NCI-H1930 (cell line): Measurements from ENCODE around the gene SOWAHA.

Experiments used
- DNase-seq, 2 experiments: peaks; one replicate each; lab custom pipeline; 2025; lab: John Stamatoyannopoulos, UW

SOWAHA gene

DNA sequence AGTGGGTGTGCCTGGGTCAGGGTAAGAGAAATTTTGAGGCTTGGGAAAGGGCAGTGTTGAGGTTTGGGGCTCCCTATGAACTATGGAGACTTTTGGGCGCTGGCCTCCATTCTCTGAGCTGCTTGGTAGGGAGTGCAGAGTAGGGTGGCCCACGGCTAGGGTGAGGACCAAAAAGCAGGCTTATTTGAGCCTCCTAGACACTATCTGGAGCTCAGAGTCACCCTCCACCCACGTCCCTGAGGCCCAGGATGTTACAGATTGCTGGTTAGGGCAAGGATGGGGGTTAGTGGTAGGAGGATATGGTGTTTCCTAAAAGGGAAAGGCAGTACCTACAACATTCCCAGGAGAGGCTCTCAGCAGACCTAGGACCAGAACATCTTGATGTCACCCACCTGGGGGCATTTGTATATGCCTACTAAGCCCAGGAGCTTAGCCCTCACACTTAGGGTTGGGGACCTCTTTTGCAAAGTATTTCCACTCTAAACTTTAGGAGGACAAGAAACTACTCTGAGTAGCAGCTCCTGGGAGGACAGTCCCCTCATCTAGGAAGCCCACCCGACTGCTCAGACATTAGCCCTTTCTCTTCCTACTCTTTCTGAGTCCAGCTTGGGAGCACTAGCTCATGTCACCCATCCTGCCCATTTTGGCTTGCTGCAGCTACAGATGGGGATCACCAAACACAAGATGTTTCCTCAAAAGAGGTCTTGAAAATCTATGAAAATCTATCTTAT, 15.0 kb downstream of the SOWAHA start:
- DNase-seq, result no peak

DNA sequence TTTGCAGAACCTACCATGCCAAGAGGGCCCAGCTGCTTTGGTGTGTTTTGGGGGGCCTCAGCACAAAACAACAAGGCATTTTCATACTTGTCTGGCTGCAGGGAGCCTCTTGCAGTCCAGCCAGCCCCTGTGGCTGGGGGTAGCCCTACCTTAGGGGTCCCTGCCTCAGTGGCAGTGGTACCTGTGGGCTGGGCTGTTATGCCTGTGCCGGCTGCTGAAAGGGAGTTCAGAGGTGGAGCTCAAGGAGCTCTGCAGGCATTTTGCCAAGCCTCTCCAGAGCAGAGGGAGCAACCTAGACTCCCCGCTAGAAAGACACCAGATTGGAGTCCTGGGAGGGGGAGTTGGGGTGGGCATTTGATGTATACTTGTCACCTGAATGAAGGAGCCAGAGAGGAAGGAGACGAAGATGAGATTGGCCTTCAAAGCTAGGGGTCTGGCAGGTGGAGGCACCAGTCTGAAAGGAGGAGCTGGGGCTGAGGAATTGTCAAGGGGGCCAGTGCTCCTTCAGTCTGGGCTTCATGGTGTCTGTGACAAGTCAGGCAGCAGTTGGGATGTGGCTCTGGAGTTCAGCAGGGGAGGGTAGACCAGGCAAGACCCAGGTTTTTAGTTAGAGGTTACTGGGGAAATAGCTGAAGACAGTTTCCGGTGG, 15.9 kb downstream of the SOWAHA start:
- DNase-seq, result no peak

DNA sequence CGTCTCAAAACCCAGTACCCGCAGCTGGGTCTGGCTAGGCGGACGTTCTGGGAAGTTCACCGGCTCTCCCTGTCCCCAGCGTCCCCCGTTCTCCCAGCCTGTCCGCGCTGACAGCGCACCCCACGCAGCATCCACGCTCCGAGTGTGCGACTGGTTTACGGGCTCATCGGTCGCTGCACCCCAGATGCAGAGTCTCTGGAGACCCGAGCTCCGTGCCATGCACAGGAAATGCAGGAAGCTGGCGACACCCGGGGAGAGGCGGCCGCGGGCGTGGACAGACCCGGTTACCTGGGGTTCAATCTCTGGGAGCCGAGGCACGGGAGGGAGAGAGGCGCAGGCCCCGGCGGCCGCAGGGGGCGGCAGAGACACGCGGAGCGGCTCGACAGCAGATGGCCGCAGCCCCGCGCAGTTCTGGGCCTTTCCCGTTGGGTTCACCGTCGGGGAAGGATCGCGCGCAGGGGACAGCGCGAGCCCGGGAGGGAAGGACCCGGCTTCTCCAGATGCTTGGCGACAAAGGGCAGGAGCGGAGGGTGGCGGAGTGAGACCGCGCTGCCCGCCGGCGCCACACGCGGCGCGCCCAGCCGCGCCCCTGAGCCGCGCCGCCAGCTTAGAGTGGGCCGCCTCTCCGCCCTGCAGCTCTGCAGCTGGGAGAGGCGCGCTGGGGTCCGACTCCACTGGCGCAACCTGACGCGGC, 16.8 kb downstream of the SOWAHA start:
- peak in 1 of 2 experiments; percentile 34 for DNase-seq

DNA sequence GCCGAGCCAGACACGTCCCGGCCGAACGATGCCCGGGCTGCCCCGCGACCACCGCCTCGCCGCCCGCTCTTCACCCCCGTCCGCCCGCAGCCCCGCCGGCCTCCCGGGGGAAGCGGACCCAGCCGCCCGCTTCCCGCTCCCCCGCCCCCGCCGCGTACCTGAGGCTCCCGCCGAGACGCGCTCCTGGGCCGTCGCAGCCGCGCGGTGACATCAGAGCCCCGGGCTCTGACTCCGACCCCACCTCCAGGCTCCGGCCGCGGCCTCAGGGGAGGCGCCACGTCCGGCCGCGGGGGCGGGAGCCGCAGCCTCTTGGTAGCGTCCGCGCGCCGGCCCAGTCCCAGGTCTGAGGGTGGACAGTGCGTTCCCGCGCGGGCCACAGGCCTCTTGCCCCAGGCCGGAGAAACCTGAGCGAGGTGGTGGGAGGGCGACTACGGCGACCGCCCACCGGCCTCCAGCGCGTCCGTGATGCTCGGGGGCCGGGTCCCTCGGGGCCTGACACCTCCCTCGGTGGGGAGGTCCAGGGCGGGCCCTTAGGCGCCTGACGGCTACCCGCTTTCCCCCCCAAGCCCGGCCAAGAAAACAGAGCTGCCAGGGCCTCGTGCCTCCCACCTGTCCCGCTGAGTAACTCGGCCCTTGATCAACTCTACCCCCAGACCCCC, 17.5 kb downstream of the SOWAHA start, which contains the start of gene SHROOM1:
Gene SHROOM1 (minus strand): TSS at position 212 of the 659 bp plus-strand sequence. CDS start 4,507 bp downstream, outside the sequence.
- peak; percentile 6 to 11 for DNase-seq

DNA sequence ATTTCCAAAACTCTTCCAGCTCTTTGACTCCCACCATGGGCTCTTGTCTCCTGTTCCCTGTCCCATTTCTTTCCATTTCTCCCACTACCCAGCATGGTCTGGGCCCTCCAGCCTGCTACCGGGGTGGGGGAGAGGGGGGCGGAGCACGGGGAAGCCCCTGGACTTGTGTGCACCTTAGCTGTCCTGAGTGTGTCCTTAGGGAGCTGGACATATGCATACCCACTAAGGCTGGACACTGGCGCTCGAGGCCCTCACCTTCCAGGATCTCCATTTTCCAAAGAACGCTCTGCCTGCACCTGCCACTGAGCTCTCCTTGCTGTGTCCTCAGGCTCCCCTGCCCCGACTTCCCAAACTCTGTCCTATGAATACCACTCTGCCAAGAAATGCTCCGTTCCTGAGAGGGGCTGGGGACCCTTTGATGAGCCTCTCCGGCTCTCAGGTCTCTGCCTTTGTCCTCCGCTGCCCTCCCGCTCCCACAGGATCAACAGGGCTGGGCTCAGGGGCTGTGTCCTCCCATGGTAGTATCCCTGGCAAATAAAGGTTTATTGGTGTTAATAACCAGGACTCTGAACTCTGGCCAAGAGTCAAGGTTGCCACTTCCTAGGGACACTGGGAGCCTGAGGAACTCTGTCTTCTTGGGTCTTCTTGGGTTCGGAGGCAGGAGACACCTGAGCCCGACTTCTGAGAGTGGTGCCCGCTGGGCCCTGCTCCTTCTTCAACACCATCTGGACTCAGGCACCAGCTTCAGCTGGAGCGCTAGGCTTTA, 18.2 kb downstream of the SOWAHA start:
- DNase-seq, result no peak

DNA sequence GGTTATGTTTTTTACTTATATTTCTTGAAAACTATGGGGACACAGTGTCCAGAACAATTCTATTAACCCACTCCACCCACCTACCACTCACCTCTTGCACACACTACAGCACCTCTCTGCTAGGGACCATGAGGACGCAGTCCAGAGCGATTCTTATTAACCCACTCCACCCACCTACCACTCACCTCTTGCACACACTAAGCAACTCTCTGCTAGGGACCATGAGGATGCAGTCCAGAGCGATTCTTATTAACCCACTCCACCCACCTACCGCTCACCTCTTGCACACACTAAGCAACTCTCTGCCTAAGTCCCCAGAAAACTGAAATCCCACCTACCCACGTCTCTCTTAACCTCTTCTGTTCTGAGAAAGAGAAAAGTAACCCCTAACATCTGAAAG, 19.5 kb downstream of the SOWAHA start:
- no peak for DNase-seq

DNA sequence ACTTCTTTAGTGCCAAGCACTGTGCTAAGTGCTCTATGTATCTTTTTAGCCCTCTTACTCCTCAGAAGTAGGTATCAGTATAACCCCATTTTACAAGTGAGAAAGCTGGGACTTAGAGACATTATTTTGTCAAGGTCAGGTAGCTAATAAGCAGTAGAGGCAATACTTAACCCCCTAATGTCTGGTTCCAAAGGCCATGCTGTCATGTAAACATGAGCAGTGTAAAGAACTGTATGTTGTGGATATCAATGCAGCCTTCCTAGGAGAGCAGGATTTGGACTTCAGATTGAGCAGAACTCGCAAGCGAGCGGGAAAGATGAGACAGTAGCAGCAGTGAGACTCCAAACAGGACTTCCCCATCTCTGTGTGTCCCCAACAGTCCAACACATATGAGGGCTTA, 21.0 kb downstream of the SOWAHA start:
- DNase-seq, result no peak

DNA sequence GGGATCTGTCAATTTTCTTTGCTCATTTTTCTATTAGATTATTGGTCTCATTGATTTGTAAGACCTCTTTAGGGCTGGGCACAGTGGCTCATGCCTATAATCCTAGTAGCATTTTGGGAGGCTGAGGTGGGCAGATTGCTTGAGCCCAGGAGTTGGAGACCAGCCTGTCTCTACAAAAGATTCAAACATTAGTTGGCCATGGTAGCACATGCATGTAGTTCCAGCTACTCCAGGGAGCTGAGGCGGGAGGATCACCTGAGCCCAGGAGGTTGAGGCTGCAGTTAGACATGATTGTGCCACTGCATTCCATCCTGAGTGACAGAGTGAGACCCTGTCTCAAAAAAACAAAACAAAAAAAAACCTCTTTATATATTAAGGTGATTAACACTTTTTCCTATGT, 23.8 kb downstream of the SOWAHA start:
- no peak for DNase-seq

DNA sequence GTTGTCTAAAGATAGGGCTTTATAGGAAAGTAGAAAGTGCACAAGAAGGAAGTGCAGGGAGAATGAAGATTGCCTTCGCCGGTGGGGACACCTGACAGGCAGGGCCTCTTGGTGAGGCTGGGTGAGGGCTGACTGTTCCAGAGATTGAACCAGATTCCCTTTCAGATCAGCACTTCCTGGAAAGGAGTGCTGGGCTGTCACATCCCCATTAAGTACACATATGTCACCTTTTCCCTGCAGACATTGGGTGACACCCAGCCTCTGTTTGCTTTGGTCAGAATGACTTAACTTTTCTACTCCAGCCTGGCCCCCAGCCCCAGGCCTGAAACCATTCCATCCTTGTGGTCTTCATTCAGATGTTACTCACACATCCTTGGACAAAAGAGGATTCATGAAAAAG, 24.8 kb downstream of the SOWAHA start:
- DNase-seq, result no peak

DNA sequence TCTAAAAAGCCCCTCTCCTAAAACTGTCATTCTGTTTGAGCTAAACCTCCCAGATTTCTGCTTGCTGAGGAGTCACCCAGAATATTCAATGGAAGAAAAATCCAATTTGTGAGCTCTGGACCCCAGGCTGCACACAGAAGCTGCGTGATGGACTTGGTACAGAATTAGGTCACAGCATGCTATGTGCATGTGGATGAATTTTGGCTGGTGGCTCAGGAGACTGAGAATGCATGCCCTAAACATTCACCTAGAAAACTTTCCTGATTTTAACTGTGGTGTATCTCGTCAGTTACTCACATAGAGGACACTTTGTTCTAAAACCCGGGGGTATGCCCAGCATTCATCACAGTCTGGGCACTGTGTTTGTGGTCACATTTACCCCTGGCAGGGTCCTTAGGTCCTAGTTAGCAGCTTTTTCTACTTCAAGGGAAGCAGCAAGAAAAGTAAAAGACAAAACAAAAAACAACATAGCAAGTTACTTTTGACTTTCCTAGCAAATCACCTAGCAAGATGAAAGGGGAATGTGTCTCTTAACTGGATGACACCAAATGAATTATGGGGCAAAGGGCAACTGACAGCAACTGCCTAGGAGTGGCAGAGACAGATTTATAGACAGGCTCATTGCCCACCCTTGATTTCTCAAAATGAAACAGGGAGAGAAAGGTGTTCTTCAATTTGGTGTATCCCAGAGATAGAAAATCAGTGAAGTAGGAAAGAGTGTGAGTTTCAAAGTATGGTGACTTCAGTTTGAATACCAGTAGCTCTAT, 25.6 kb downstream of the SOWAHA start:
- DNase-seq, result no peak

DNA sequence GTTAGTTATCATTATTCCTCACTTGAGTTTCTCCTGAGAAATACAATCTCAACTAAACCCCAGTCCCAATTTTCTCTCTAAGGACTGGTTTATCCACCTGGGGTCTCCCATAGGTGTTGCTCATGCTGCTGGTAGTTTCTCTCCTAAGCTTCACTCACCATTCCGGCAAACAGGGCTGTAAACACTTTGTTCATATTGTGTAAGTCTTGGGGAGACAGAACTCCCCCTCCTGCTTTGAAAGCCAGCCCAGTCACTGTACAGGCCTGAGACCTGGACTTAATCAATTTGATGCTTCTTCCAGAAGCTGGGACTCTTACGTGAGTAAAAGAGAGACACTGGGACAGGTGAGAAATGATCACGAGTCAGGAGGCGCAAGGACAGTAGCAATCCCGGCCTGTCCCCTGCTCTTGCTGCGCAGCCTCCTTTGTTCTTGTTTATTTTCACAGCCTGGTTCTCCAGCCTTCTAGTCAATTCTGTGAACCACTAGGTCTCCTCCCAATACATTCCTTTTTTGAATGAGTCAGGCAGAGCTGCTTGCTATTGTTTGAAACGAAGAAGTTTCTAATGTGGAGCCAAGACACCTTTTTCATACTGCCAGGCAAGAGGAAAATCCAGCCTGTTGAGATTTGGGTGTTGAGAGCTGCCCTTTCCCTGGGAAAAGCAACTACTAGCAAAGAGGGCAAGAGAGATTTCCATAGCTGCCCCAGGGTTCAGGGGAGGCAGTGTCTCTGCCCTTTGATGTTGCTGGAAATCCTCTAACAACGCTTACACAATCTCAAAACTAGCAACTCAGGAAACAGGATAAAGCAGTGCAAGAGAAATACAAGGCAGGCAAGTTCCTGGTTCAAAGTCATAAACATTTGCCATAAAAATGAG, 26.6 kb downstream of the SOWAHA start:
- DNase-seq, result no peak

DNA sequence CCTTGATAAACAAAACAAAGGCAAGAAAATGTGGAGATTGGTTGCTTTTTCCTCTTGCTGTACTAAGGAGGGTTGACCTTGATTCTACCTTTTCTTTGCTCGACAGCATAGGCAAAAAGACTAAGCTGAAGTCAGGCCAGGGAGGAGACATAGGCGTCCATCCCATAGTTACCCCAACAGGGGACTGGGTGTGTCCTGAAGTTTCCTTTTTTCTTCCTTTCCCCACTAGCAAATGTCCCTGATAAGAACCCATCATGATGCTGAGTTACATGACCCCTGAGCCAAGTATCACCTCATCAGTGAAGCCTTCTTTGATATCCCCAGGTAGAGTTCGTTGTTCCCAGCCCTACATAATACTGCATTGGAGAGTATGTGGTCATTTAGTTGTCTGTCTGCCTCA, 27.2 kb downstream of the SOWAHA start:
- no peak for DNase-seq

DNA sequence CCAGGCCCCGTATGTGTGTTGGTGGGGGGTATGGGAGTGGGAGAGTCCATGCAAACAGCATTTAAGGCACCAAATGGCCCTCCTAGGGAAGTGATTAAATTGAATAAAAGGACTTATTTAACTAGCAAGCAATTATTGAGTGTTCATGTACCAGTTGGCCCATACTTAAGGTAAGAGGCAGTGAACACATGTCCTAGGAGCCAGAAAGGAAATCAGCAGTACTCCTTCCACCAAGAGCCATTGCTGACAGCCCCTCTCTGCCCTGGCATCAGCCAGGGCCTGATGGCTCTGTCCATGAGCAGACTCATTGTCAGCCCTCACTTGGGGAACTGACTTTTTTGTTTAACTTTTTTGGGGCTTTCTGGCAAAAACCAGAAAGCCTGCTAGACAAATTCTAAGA, 27.8 kb downstream of the SOWAHA start:
- DNase-seq, result no peak

DNA sequence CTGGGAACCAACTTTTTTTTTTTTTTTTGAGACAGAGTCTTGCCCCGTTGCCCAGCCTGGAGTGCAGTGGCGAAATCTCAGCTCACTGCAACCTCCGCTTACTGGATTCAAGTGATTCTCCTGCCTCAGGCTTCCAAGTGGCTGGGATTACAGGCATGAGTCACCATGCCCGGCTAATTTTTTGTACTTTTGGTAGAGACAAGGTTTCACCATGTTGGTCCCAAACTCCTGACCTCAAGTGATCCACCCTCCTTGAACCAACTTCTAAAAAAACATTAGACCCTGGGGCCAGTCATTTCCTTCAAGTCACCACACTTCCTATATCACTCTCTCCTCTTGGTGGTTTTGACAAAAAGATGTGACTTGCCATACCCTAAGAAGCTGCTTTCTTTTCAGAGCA, 28.2 kb downstream of the SOWAHA start:
- no peak for DNase-seq

DNA sequence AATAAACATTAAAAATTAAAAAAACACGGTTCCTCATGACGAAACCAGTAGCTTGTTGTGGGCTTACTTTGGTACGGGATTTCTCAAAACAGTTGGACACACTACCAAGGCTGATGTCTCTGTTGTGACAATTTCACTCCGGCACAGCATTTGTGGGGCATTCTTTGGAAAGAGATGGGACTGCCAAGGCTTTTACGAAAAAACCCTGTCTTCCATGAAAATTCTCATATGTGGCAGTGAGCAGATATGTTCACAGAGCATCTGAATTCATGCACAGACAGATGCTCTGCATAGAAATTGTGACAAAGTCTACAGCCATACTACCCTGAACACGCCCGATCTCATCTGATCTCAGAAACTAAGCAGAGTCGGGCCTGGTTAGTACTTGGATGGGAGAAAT, 35.2 kb downstream of the SOWAHA start:
- no peak for DNase-seq

DNA sequence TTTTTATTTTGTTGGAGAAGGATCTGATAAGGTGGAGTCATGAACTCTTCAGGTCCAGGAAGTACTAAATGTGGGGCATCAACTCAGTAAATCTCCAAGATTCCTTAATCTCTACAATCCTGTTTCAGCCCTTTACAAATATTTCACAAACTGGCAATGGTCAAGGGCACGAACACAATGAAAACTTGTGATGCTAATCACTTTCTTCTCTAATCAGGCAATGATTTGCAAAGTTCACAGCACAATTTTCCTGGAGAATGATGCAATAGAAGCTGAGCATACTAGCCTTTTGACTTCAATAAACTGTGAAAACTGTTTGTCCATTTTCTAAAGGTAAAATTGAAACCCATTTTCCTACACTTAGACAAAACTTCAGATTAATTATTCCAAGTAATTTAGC, 36.2 kb downstream of the SOWAHA start:
- DNase-seq, result no peak

DNA sequence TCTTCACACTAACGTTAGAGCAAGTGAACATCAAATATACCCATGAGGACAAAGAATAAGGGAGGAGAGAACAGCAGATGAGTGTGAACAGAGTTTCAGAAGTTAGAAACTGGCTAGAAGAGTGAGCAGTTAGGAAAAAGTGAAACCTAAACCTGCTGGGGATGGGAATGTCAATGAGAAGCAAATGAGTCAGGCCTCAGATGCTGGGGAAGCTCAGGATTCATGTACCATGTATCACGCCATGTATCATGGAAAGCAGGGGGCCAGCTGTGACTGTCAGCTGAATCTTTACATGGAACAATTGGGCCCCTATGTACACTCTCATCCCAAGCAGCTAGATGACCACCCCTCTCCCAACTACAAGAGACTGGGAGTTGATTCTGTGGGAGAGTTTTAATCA, 37.0 kb downstream of the SOWAHA start:
- no peak for DNase-seq

DNA sequence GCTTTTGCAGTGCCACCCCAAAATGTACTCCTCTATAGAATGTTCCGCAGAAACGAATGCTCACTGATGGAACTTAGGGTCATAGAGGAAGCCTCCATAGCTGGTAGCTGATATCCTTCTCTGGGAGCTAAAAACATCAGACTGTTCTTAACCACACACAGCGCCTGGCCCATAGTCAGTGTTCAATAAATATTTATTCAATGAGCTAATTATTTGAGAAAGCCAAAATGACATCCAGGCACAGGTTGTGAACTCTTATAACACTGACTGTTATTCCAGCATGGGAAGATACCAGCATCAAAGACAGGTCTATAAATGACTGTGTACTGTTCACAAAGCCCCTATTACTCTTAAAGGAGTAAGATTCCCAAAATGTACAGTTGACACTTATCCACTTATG, 40.2 kb downstream of the SOWAHA start:
- DNase-seq, result no peak

DNA sequence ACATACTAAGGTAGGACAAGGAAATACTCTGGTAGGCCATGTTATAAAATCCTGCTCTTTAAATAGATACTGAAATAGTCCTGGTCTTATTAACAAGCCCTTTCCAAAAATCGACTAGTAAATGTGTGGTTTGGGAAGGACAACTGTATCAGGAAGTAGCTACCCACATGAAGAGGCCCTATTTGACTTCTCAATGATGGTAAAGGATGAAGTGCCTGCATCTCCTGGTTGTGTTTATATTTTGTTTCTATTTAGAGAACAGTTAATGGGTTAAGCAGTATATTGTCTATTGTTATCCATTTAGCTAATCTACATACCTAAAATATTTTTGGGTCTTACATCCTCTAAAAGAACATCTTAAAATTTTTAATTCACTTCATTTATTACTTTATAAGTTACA, 40.7 kb downstream of the SOWAHA start:
- no peak for DNase-seq

DNA sequence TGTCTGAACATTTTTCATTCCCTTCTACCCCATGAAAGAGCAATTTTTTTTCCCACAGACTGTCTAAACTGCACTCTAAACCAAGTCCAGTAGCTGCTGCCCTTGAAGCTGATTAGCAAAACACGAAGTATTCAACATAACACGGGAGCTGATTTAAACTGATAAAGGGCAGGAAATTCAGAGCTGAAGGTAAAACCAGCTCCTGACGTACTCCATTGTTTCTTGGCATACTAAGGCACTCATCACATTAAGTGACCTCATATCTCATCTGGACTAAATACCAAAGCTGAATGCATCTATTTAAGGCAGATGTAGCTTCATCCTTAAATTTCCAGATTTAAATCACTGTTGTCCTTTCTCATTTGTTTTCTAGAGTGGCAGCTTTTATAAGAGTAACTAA, 41.2 kb downstream of the SOWAHA start:
- no peak for DNase-seq
